SU-DHL-6 (cell line): ENCODE measurements around the gene FAM107A.
A peak's percentile ranks its signal among the peaks of the same experiment; 100 is the strongest.

Experiments used
- H2AFZ ChIP-seq: fragments of 200-600 bp; sonication (generic); 2 replicates; pipeline ENCODE4 v1.6.1; 2014; ENCODE audit warnings: low read depth, mild to moderate bottlenecking, moderate library complexity, mixed read lengths, antibody characterized with exemption, low read length; ENCODE audit not compliant: severe bottlenecking
- H3F3A ChIP-seq: fragments of 200-600 bp; shearing (Covaris generic); 2 replicates; pipeline ENCODE4 v1.6.0; 2016; ENCODE audit warnings: antibody characterized with exemption, mild to moderate bottlenecking; ENCODE audit not compliant: insufficient read depth
- H3K27ac ChIP-seq: fragments of 200-600 bp; sonication (generic); 2 replicates; pipeline ENCODE4 v1.5.1; 2016; ENCODE audit warnings: low read depth, mild to moderate bottlenecking, low read length, moderate library complexity, mixed read lengths
- H3K27me3 ChIP-seq: fragments of 200-600 bp; sonication (generic), shearing (Covaris generic); 2 replicates; pipeline ENCODE4 v1.6.0; 2014; ENCODE audit warnings: mild to moderate bottlenecking, low read length
- H3K36me3 ChIP-seq: fragments of 200-600 bp; sonication (generic); 2 replicates; pipeline ENCODE4 v1.6.1; 2014; ENCODE audit warnings: mild to moderate bottlenecking, low read length, mixed read lengths
- H3K4me2 ChIP-seq: fragments of 300-600, 200-600 bp; shearing (Covaris generic), sonication (generic); 2 replicates; pipeline ENCODE4 v1.6.0; 2014; ENCODE audit warnings: low read length, low read depth, mild to moderate bottlenecking; ENCODE audit not compliant: poor library complexity, severe bottlenecking
- H3K4me3 ChIP-seq: fragments of 200-600 bp; sonication (generic); 2 replicates; pipeline ENCODE4 v1.5.1; 2014; ENCODE audit warnings: antibody characterized with exemption, low read length, mild to moderate bottlenecking, mixed read lengths; ENCODE audit not compliant: insufficient read depth, poor library complexity, severe bottlenecking
- H3K79me2 ChIP-seq: fragments of 200-600 bp; sonication (generic); 2 replicates; pipeline ENCODE4 v1.6.1; 2014; ENCODE audit warnings: mild to moderate bottlenecking, low read length, moderate library complexity; ENCODE audit not compliant: insufficient read depth
- H3K9ac ChIP-seq: fragments of 200-600 bp; sonication (generic); 2 replicates; pipeline ENCODE4 v1.7.0; 2014; ENCODE audit warnings: mild to moderate bottlenecking, low read length
- H3K9me2 ChIP-seq: fragments of 200-600 bp; sonication (generic); replicated peaks from 2 replicates; pipeline ENCODE4 v1.6.1; 2014; ENCODE audit warnings: low read length; ENCODE audit not compliant: insufficient read depth
- H3K9me3 ChIP-seq: fragments of 200-600 bp; sonication (generic); 2 replicates; pipeline ENCODE4 v1.6.1; 2014; ENCODE audit warnings: low read length, mixed read lengths; ENCODE audit not compliant: insufficient read depth
- H4K20me1 ChIP-seq: fragments of 200-600 bp; sonication (generic); 2 replicates; pipeline ENCODE4 v1.6.1; 2014; ENCODE audit warnings: low read depth, mild to moderate bottlenecking, antibody characterized with exemption, low read length, moderate library complexity, mixed read lengths
- EZH2phosphoT487 ChIP-seq: fragments of 200-600 bp; sonication (generic), shearing (Covaris generic); conservative IDR thresholded peaks from 2 replicates; pipeline ENCODE4 v1.6.1; 2018; ENCODE audit warnings: mild to moderate bottlenecking, antibody characterized with exemption, low read length, moderate library complexity, mixed read lengths
- TF ChIP-seq, protein P1 (sequence below): fragments of 200-600 bp; sonication (generic); IDR thresholded peaks from one replicate; pipeline ENCODE4 v1.5.1; 2017; ENCODE audit warnings: antibody characterized with exemption, mild to moderate bottlenecking, low read length, moderate library complexity; ENCODE audit not compliant: insufficient read depth, poor library complexity, severe bottlenecking

Gene FAM107A

DNA sequence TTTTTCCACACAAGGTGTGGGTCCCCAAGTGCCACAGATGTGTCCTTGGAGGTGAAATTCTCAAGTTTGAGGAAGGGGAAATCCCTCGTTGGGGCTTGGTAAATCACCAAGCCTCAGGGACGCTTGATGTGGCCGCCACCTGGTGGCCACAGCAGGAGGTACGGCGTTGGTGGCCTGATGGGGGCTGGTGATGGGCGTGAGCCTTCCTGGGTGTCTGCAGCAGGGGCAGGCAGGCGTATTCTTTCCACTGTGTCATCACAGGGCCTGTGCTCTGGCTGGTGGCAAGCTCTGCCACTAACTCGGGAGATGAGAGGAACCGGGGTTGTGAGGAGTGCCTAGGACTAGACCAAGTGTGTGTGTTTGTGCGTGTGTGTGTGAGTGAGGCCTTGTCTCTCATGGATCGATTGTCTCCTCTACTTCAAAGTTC, 44.4 kb downstream of the FAM107A start:
- Histone ChIP-seq H4K20me1 (no peaks in the 10 kb centered on the region), H3K4me2 (no peak overlapping the region), H3K79me2 (no peaks in the 10 kb centered on the region), H3K27me3 (no peaks in the 10 kb centered on the region), H2AFZ (peak overlapping the region; percentile 29), H3K4me3 (no peak overlapping the region), H3K9me2 (no peaks in the 10 kb centered on the region), H3K36me3 (no peaks in the 10 kb centered on the region), H3F3A (no peaks in the 10 kb centered on the region), H3K9ac (no peak overlapping the region), H3K9me3 (no peaks in the 10 kb centered on the region), H3K27ac (no peak overlapping the region)
- no peak for TF ChIP-seq EZH2phosphoT487
- TF ChIP-seq, protein P1, sequence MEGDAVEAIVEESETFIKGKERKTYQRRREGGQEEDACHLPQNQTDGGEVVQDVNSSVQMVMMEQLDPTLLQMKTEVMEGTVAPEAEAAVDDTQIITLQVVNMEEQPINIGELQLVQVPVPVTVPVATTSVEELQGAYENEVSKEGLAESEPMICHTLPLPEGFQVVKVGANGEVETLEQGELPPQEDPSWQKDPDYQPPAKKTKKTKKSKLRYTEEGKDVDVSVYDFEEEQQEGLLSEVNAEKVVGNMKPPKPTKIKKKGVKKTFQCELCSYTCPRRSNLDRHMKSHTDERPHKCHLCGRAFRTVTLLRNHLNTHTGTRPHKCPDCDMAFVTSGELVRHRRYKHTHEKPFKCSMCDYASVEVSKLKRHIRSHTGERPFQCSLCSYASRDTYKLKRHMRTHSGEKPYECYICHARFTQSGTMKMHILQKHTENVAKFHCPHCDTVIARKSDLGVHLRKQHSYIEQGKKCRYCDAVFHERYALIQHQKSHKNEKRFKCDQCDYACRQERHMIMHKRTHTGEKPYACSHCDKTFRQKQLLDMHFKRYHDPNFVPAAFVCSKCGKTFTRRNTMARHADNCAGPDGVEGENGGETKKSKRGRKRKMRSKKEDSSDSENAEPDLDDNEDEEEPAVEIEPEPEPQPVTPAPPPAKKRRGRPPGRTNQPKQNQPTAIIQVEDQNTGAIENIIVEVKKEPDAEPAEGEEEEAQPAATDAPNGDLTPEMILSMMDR, result peak; percentile 91

DNA sequence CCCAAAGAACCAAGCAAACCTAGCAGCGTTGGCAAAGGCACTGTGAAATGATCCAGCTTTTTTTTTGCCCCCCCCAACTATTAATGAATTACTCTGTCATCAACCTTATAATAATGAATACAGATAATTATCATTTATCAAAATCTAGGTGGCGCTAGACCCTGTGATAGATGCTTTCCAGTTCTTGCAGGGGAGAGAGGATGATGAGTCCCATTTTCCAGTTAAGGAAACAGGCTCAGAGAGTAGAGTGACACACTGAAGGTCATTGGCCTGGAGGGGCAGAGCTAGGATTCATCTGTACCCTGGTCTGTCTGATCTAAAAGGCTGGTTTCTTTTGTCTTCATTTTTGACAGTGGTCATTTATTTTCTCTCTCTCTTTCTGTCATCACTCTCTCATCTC, 45.2 kb downstream of the FAM107A start:
- no peaks in the 10 kb centered on the region for H3F3A ChIP-seq
- no peaks in the 10 kb centered on the region for H3K36me3 ChIP-seq
- no peaks in the 10 kb centered on the region for H3K9me2 ChIP-seq
- H3K4me2 ChIP-seq, result no peak overlapping the region
- H3K27me3 ChIP-seq, result no peaks in the 10 kb centered on the region
- no peak overlapping the region for H2AFZ ChIP-seq
- no peak overlapping the region for H3K9ac ChIP-seq
- H3K4me3 ChIP-seq, result no peak overlapping the region
- no peaks in the 10 kb centered on the region for H3K79me2 ChIP-seq
- H4K20me1 ChIP-seq, result no peaks in the 10 kb centered on the region
- TF ChIP-seq EZH2phosphoT487, result no peak
- TF ChIP-seq, protein P1, result peak; percentile 54
- no peaks in the 10 kb centered on the region for H3K9me3 ChIP-seq
- H3K27ac ChIP-seq, result no peak overlapping the region

DNA sequence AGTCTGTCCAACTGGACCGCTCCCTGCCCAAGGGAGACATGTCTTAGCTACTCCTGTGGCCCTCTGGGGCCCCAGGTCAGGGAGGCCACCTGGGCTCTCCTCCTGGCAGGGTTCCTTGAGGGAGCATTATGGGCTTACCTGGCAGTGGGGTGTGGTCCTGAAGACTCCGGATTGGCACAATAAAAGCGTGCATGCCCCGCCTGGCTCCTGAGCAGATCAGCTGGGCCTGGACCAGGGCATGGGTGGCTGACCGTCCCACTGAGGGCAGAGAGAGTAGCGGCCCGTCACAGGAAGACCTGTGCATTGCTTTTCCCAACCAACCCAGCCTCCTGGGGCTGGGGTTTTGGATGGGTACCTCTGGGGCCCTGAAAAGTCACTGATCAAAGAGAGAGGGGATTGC, 45.6 kb downstream of the FAM107A start:
- H3K36me3 ChIP-seq, result no peaks in the 10 kb centered on the region
- H3K9me3 ChIP-seq, result no peaks in the 10 kb centered on the region
- H3K9me2 ChIP-seq, result no peaks in the 10 kb centered on the region
- H2AFZ ChIP-seq, result no peak overlapping the region
- H4K20me1 ChIP-seq, result no peaks in the 10 kb centered on the region
- no peak overlapping the region for H3K9ac ChIP-seq
- no peaks in the 10 kb centered on the region for H3F3A ChIP-seq
- H3K4me2 ChIP-seq, result no peak overlapping the region
- H3K79me2 ChIP-seq, result no peaks in the 10 kb centered on the region
- no peak overlapping the region for H3K27ac ChIP-seq
- TF ChIP-seq, protein P1, result no peak
- no peak for TF ChIP-seq EZH2phosphoT487
- no peaks in the 10 kb centered on the region for H3K27me3 ChIP-seq
- no peak overlapping the region for H3K4me3 ChIP-seq
